ENCODE measurements around the gene CALHM3. TPM values are rescaled to one million over a fixed set of nuclear protein-coding genes. Genes with fewer than 3 reads are reported as not detected.
"Not testable (repeated sequence)": the region's sequence is repeated elsewhere in the genome, so short reads cannot be mapped to it uniquely, and the experiment has no call there.

Gene CALHM3
- total and polyA plus RNA-seq, 2 of the 13 experiments (the other 11 are each of a cell fraction or from before 2014, with no cell fraction given): not detected

DNA sequence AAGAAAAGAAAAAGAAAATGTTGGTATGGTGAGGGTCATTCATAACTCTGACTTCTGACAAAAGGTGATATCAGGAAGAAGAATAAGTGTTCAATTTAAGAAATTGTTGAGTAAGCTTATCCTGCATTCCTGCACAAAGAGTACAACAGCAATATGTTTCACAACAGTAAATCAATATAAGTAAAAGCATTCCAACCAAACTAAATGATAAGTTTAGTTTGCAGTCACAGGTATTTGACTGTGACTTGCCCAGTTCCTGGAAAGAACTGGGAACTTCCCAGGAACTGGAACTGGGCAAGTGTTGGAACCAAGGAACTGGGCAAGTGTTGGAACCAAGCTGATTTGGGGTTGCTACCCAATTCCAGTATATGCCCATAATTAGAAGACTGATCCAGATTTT is 49.5 kb upstream of the CALHM3 start:
- no peak overlapping the region for H3K4me3 ChIP-seq (replicated peaks in 1 of 3; ENCODE audit: insufficient read depth in 1 of 3, low read depth in 2 of 3, low read length in 3 of 3)
- no peak overlapping the region for H3K27ac ChIP-seq (ENCODE audit: extremely low read length, insufficient read depth, low read length)
- intact Hi-C loops (cut with micrococcal nuclease; ENCODE audit: unreplicated experiment) (no loop called here), in situ Hi-C loops (cut with HindIII; ENCODE audit: extremely low pct_ligation_motif_present, low pct_unique_long_range_greater_than_20kb) (no loop called here)
- H3K79me2 ChIP-seq (ENCODE audit: insufficient read depth, low read length): no peaks in the 10 kb centered on the region
- no peak overlapping the region for H3K4me2 ChIP-seq (ENCODE audit: low read depth, low read length)
- BruUV-seq (replicated peaks): no TSS peak
- H3K27me3 ChIP-seq (ENCODE audit: control insufficient read depth in 1 of 2, insufficient read depth in 2 of 2, low read length in 2 of 2): peaks cover 0 to 3% of the 10 kb centered on the region in 2 experiments; a peak in 1 of 5 replicates
- H3K9me3 ChIP-seq (ENCODE audit: low read length): no peaks in the 10 kb centered on the region
- POLR2A ChIA-PET: no interaction called here
- no peak for TF ChIP-seq ISL2 (CRISPR knock-in tag; IDR thresholded peaks at IDR 0.05)
- no peak for TF ChIP-seq ZNF724P (CRISPR knock-in tag; IDR thresholded peaks at IDR 0.05; ENCODE audit: borderline replicate concordance)
- peak; percentile 41 to 57 for TF ChIP-seq MAFK (conservative IDR thresholded peaks at IDR 0.05 in 1 of 2, IDR thresholded peaks at IDR 0.05 in 1 of 2; ENCODE audit: low read length in 2 of 2)
- TF ChIP-seq BCL6 (CRISPR knock-in tag; IDR thresholded peaks at IDR 0.05): peak; percentile 93
- TF ChIP-seq CEBPB (IDR thresholded peaks at IDR 0.05; ENCODE audit: borderline replicate concordance, low read depth, low read length): 0 out of 2 replicates have a peak, but pooled peaks have one; percentile 20
- TF ChIP-seq PHF5A (CRISPR knock-in tag; IDR thresholded peaks at IDR 0.05; ENCODE audit: low read depth, unreplicated experiment): no peak
- TF ChIP-seq ZNF207 (IDR thresholded peaks at IDR 0.05; ENCODE audit: borderline replicate concordance): no peak
- peak; percentile 50 for TF ChIP-seq MAFF (IDR thresholded peaks at IDR 0.05; ENCODE audit: low read depth, low read length)
- ATAC-seq (no peak), FAIRE-seq (no peak), DNase-seq (ENCODE audit: low spot score) (no peak)
- no peaks in the 10 kb centered on the region for H3K4me1 ChIP-seq (ENCODE audit: insufficient read depth, low read length)
- H3K36me3 ChIP-seq (replicated peaks in 1 of 2; ENCODE audit: control insufficient read depth in 1 of 2, insufficient read depth in 2 of 2, low read length in 2 of 2): no peaks in the 10 kb centered on the region
- H3K9ac ChIP-seq (ENCODE audit: insufficient read depth, low read depth, low read length): no peak overlapping the region
- CTCF ChIA-PET (ENCODE audit: low intra/inter-chr PET ratio, low total read pairs): no interaction called here
- no peak overlapping the region for H2AFZ ChIP-seq (ENCODE audit: low read length)
- no peaks in the 10 kb centered on the region for H4K20me1 ChIP-seq (ENCODE audit: insufficient read depth, low read length)

DNA sequence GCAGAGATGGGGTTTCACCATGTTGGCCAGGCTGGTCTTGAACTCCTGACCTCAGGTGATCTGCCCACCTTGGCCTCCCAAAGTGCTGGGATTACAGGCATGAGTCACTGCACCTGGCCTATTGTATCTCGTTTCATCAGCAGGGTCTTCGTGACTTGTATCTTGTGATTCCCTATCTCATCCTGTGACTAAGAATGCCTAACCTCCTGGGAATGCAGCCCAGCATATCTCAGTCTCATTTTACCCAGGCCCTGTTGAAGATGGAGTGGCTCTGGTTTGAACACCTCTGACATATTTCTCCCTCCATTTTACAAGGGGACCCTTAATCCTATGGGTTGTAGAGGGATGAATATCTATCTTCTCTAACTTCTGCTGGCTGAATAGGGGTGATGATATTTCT is 48.4 kb upstream of the CALHM3 start:
- H3K9me3 ChIP-seq (ENCODE audit: low read length); BruUV-seq (replicated peaks); FAIRE-seq; DNase-seq (ENCODE audit: low spot score); POLR2A ChIA-PET; ATAC-seq; in situ Hi-C loops (cut with HindIII; ENCODE audit: extremely low pct_ligation_motif_present, low pct_unique_long_range_greater_than_20kb); H3K79me2 ChIP-seq (ENCODE audit: insufficient read depth, low read length); intact Hi-C loops (cut with micrococcal nuclease; ENCODE audit: unreplicated experiment); H3K4me2 ChIP-seq (ENCODE audit: low read depth, low read length); H4K20me1 ChIP-seq (ENCODE audit: insufficient read depth, low read length); H3K4me3 ChIP-seq (replicated peaks in 1 of 3; ENCODE audit: insufficient read depth in 1 of 3, low read depth in 2 of 3, low read length in 3 of 3); CTCF ChIA-PET (ENCODE audit: low intra/inter-chr PET ratio, low total read pairs); H2AFZ ChIP-seq (ENCODE audit: low read length); H3K9ac ChIP-seq (ENCODE audit: insufficient read depth, low read depth, low read length); H3K27ac ChIP-seq (ENCODE audit: extremely low read length, insufficient read depth, low read length); H3K27me3 ChIP-seq (ENCODE audit: control insufficient read depth in 1 of 2, insufficient read depth in 2 of 2, low read length in 2 of 2); H3K36me3 ChIP-seq (replicated peaks in 1 of 2; ENCODE audit: control insufficient read depth in 1 of 2, insufficient read depth in 2 of 2, low read length in 2 of 2); H3K4me1 ChIP-seq (ENCODE audit: insufficient read depth, low read length): not testable (repeated sequence)
- 0% methylated on average over 1 of the region's 2 CpGs for WGBS (ENCODE audit: low lambda C conversion rate)
